Inferior parietal cortex (tissue), 1 donor: ENCODE results near the gene AIG1.
"Not testable (repeated sequence)": the region's sequence is repeated elsewhere in the genome, so short reads cannot be mapped to it uniquely, and the experiment has no call there.

ENCODE experiments used
- DNase-seq: peaks from one replicate; pipeline ENCODE4 v3.0.0-alpha.2; 2016; ENCODE audit errors: extremely low spot score

Gene AIG1

GRCh38 chr6:143060806-143061596 lies at the start of gene AIG1:
AIG1 (plus strand) TSS chr6:143060889; CDS start chr6:143060926, 37 bp downstream.
- peak; percentile 64 for DNase-seq

GRCh38 chr6:143014764-143015163 lies 45.9 kb upstream of the AIG1 start:
- no peak for DNase-seq

- no peak for DNase-seq
Measured at GRCh38 chr6:143015300-143015706, 45.4 kb upstream of the AIG1 start.

- DNase-seq, result no peak
Measured at GRCh38 chr6:143018955-143019354, 41.7 kb upstream of the AIG1 start.

GRCh38 chr6:143020862-143021261 lies 39.8 kb upstream of the AIG1 start:
- DNase-seq, result not testable (repeated sequence)

- no peak for DNase-seq
Measured at GRCh38 chr6:143021543-143021942, 39.1 kb upstream of the AIG1 start.

- DNase-seq, result no peak
Measured at GRCh38 chr6:143022587-143022986, 38.1 kb upstream of the AIG1 start.

- no peak for DNase-seq
Measured at GRCh38 chr6:143023695-143024094, 37.0 kb upstream of the AIG1 start.

GRCh38 chr6:143024977-143025376 lies 35.7 kb upstream of the AIG1 start:
- no peak for DNase-seq

- peak; percentile 47 for DNase-seq
Measured at GRCh38 chr6:143026696-143027449, 33.8 kb upstream of the AIG1 start.

GRCh38 chr6:143034689-143035334 lies 25.9 kb upstream of the AIG1 start:
- no peak for DNase-seq

GRCh38 chr6:143037470-143037869 lies 23.2 kb upstream of the AIG1 start:
- DNase-seq, result no peak

- no peak for DNase-seq
Measured at GRCh38 chr6:143038833-143039232, 21.9 kb upstream of the AIG1 start.

- DNase-seq, result no peak
Measured at GRCh38 chr6:143039548-143039947, 21.1 kb upstream of the AIG1 start.

- no peak for DNase-seq
Measured at GRCh38 chr6:143040018-143040417, 20.7 kb upstream of the AIG1 start.

- not testable (repeated sequence) for DNase-seq
Measured at GRCh38 chr6:143044345-143044744, 16.3 kb upstream of the AIG1 start.

- no peak for DNase-seq
Measured at GRCh38 chr6:143049611-143050010, 11.1 kb upstream of the AIG1 start.

- DNase-seq, result no peak
Measured at GRCh38 chr6:143050509-143050908, 10.2 kb upstream of the AIG1 start.

GRCh38 chr6:143052282-143052681 lies 8.4 kb upstream of the AIG1 start:
- DNase-seq, result no peak

- no peak for DNase-seq
Measured at GRCh38 chr6:143053856-143054255, 6.8 kb upstream of the AIG1 start.

- no peak for DNase-seq
Measured at GRCh38 chr6:143054329-143054728, 6.4 kb upstream of the AIG1 start.

- no peak for DNase-seq
Measured at GRCh38 chr6:143055213-143055612, 5.5 kb upstream of the AIG1 start.

- no peak for DNase-seq
Measured at GRCh38 chr6:143055891-143056290, 4.8 kb upstream of the AIG1 start.
